ENCODE data around the gene PFDN1. TPM values are rescaled to one million over a fixed set of nuclear protein-coding genes. Genes with fewer than 3 reads are reported as not detected.

Gene PFDN1
- total RNA-seq, 1 donor from 2014 or later = 135 TPM

GRCh38 chr5:140321796-140322195 lies 18.9 kb upstream of the PFDN1 start:
- no peaks in the 10 kb centered on the region for H3K27me3 ChIP-seq
- no peak overlapping the region for H3K4me3 ChIP-seq
- peak; percentile 44 to 80 for DNase-seq (ENCODE audit: low spot score in 2 of 2)
- TF ChIP-seq, protein P1, sequence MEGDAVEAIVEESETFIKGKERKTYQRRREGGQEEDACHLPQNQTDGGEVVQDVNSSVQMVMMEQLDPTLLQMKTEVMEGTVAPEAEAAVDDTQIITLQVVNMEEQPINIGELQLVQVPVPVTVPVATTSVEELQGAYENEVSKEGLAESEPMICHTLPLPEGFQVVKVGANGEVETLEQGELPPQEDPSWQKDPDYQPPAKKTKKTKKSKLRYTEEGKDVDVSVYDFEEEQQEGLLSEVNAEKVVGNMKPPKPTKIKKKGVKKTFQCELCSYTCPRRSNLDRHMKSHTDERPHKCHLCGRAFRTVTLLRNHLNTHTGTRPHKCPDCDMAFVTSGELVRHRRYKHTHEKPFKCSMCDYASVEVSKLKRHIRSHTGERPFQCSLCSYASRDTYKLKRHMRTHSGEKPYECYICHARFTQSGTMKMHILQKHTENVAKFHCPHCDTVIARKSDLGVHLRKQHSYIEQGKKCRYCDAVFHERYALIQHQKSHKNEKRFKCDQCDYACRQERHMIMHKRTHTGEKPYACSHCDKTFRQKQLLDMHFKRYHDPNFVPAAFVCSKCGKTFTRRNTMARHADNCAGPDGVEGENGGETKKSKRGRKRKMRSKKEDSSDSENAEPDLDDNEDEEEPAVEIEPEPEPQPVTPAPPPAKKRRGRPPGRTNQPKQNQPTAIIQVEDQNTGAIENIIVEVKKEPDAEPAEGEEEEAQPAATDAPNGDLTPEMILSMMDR (IDR thresholded peaks at IDR 0.05) = no peak
- H3K4me1 ChIP-seq = peaks cover 12 to 23% of the 10 kb centered on the region in 2 donors
- H3K27ac ChIP-seq = no peak overlapping the region
- intact Hi-C loops (cut with DNase I) = loop anchor here (2.0 kb wide), 2 partner anchors 15 to 25 kb away; no protein-coding TSS in a partner anchor
- no peaks in the 10 kb centered on the region for H3K36me3 ChIP-seq
- no peaks in the 10 kb centered on the region for H3K9me3 ChIP-seq

DNA sequence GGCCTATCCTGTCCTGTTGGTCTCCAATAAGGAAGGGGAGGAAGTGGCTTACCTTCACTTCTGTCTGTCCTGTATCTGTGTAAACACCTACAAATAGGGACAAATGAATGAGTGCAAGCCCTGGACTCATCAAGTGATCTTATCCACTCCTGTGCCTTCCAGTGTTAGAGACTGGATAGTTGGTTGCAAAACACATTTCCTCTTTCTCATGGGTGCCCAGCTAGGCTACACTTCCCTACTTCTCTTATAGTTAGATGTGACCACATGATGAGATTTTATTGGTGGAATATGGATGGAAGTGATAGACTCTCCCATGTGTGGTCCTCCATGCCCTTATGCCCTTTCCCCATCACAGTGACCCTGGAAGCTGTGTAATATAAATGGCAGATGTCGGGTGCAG lies 16.9 kb upstream of the PFDN1 start:
- Histone ChIP-seq H3K27me3 (no peaks in the 10 kb centered on the region), H3K4me1 (peaks cover 12 to 23% of the 10 kb centered on the region in 2 donors), H3K36me3 (no peaks in the 10 kb centered on the region), H3K9me3 (no peaks in the 10 kb centered on the region), H3K27ac (no peak overlapping the region), H3K4me3 (no peak overlapping the region)
- TF ChIP-seq, protein P1 (IDR thresholded peaks at IDR 0.05) = no peak
- intact Hi-C loops (cut with DNase I) = no loop called here
- DNase-seq (ENCODE audit: low spot score in 2 of 2) = peak in 1 of 2 donors; percentile 8

- peak in 1 of 2 donors; percentile 47 for DNase-seq (ENCODE audit: low spot score in 2 of 2)
- H3K9me3 ChIP-seq = no peaks in the 10 kb centered on the region
- H3K27ac ChIP-seq = no peak overlapping the region
- H3K36me3 ChIP-seq = no peaks in the 10 kb centered on the region
- H3K27me3 ChIP-seq = no peaks in the 10 kb centered on the region
- intact Hi-C loops (cut with DNase I) = no loop called here
- no peak overlapping the region for H3K4me3 ChIP-seq
- TF ChIP-seq, protein P1 (IDR thresholded peaks at IDR 0.05) = no peak
- H3K4me1 ChIP-seq = peaks cover 12 to 16% of the 10 kb centered on the region in 2 donors
These were observed 15.9 kb upstream of the PFDN1 start for GRCh38 chr5:140318792-140319191.

DNA sequence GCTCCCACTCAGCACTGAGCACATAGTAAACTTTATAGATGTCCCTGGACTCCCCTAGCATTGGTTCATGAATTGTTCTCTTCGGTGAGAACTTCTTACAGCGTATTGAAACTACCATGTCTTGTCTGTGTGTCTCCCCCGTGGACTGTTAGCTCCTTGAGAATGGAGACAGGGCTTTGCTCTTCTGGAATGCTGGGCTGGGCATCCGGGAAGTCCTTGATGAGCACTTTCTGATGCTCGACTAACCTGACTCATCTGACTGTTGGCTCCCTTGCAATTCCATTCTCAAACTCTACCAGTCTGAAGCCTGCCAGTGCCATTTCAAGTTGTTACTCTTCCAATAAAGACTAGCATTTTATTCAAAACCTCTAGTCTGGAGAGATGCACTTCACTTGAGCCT lies 15.0 kb upstream of the PFDN1 start:
- intact Hi-C loops (cut with DNase I) = no loop called here
- peak in 1 of 2 donors; percentile 41 for DNase-seq (ENCODE audit: low spot score in 2 of 2)
- TF ChIP-seq, protein P1 (IDR thresholded peaks at IDR 0.05) = no peak

GRCh38 chr5:140312791-140313189 lies 9.9 kb upstream of the PFDN1 start:
- intact Hi-C loops (cut with DNase I) = no loop called here
- no peaks in the 10 kb centered on the region for H3K36me3 ChIP-seq
- DNase-seq (ENCODE audit: low spot score in 2 of 2) = peak in 1 of 2 donors; percentile 31
- no peak overlapping the region for H3K4me3 ChIP-seq
- TF ChIP-seq, protein P1 (IDR thresholded peaks at IDR 0.05) = no peak
- H3K27ac ChIP-seq = peak overlapping the region; percentile 62 to 71
- no peaks in the 10 kb centered on the region for H3K9me3 ChIP-seq
- peaks cover 0 to 14% of the 10 kb centered on the region in 2 donors for H3K4me1 ChIP-seq
- H3K27me3 ChIP-seq = no peaks in the 10 kb centered on the region

More for the DNA sequence above, 15.0 kb upstream of the PFDN1 start:
- Histone ChIP-seq H3K27me3 (no peaks in the 10 kb centered on the region), H3K9me3 (no peaks in the 10 kb centered on the region), H3K4me1 (peaks cover 5 to 9% of the 10 kb centered on the region in 2 donors), H3K27ac (no peak overlapping the region), H3K36me3 (no peaks in the 10 kb centered on the region), H3K4me3 (no peak overlapping the region)
